K562 (cell line): ENCODE results near the gene CDH2. TPM values are rescaled to one million over a fixed set of nuclear protein-coding genes. Genes with fewer than 3 reads are reported as not detected.

Experiments
- ATAC-seq: fragments of 200-7000 bp; cut with Tn5 transposase; 3 replicates; pipeline ENCODE4 v1.9.1; 2020; ENCODE audit warnings: moderate library complexity
- BruUV-seq: library from RNA; stranded (reverse); fragments of 400-500 nt; replicated peaks from 2 replicates; lab custom pipeline; 2021; lab: Mats Ljungman, UMichigan
- CTCF ChIA-PET: fragments of 300-600 bp; formaldehyde crosslinking; extraction: SDS; loops from one replicate; lab custom pipeline; 2021; ENCODE audit warnings: low intra/inter-chr PET ratio; lab: Yijun Ruan, JAX
- POLR2A ChIA-PET: fragments of 300-600, 350-650 bp; sonication (Branson Sonifier 250); formaldehyde crosslinking; extraction: SDS; loops from one replicate; lab custom pipeline; 2021; ENCODE audit warnings: antibody characterized with exemption, inconsistent platforms; lab: Yijun Ruan, JAX
- DNase-seq, 4 experiments: peaks; one replicate each; pipeline versions ENCODE4 v3.0.0 to v3.0.0-alpha.2; 2011 to 2018; ENCODE audit warnings: low spot score in 3 of 4, mixed read lengths in 3 of 4; ENCODE audit errors: extremely low read depth in 1 of 4
- FAIRE-seq: peaks from 2 replicates; lab custom pipeline; 2011; peaks lifted over from hg19 to GRCh38; lab: Jason Lieb, UNC
- H2AFZ ChIP-seq: 2 replicates; pipeline ENCODE4 v1.6.0; 2011; ENCODE audit warnings: low read depth, low read length, control low read depth, inconsistent platforms
- H3K27ac ChIP-seq: fragments of 200-600 bp; 3 replicates; pipeline ENCODE4 v1.8.0; 2011; ENCODE audit warnings: low read depth, mild to moderate bottlenecking, control low read depth, inconsistent platforms, low read length, moderate library complexity, mixed read lengths; ENCODE audit errors: extremely low read depth
- H3K27me3 ChIP-seq, 2 experiments: fragments of 300-600 bp in 1 of 2; 2 replicates in 1 of 2; 3 replicates in 1 of 2; pipeline versions ENCODE4 v1.6.0 to v1.8.0; 2011; ENCODE audit warnings: inconsistent platforms in 2 of 2, low read length in 2 of 2, mild to moderate bottlenecking in 1 of 2, mixed read lengths in 1 of 2, moderate library complexity in 1 of 2; ENCODE audit not compliant: control insufficient read depth in 2 of 2, insufficient read depth in 2 of 2
- H3K36me3 ChIP-seq: fragments of 300-600 bp; 3 replicates; pipeline ENCODE4 v1.8.0; 2011; ENCODE audit warnings: mild to moderate bottlenecking, low read length, inconsistent platforms; ENCODE audit not compliant: control insufficient read depth, insufficient read depth
- H3K4me1 ChIP-seq, 2 experiments: fragments of 200-600 bp in 1 of 2; replicated peaks in 1 of 2; 2 replicates in 1 of 2; 3 replicates in 1 of 2; pipeline versions ENCODE4 v1.5.1 to v1.8.0; 2011; ENCODE audit warnings: inconsistent platforms in 2 of 2, low read length in 2 of 2, mild to moderate bottlenecking in 1 of 2, mixed read lengths in 1 of 2, moderate library complexity in 1 of 2; ENCODE audit not compliant: control insufficient read depth in 2 of 2, insufficient read depth in 2 of 2
- H3K4me2 ChIP-seq: 2 replicates; pipeline ENCODE4 v1.6.1; 2011; ENCODE audit warnings: low read length, control low read depth, inconsistent platforms, mixed read lengths; ENCODE audit not compliant: insufficient read depth
- H3K4me3 ChIP-seq: fragments of 200-600 bp; sonication (generic), shearing (Covaris generic); 2 replicates; pipeline ENCODE4 v1.5.1; 2016; ENCODE audit warnings: control low read depth, inconsistent platforms
- H3K79me2 ChIP-seq: fragments of 200-600 bp; 3 replicates; pipeline ENCODE4 v1.8.0; 2011; ENCODE audit warnings: low read length, inconsistent platforms; ENCODE audit not compliant: control insufficient read depth, insufficient read depth
- H3K9ac ChIP-seq, 2 experiments: 2 replicates each; pipeline versions ENCODE4 v1.6.0 to v1.6.1; 2011; ENCODE audit warnings: low read depth in 2 of 2, low read length in 2 of 2, control low read depth in 1 of 2, inconsistent platforms in 1 of 2, mild to moderate bottlenecking in 1 of 2, mixed read lengths in 1 of 2; ENCODE audit not compliant: insufficient read depth in 1 of 2
- H3K9me1 ChIP-seq: one replicate; pipeline ENCODE4 v1.6.0; 2011; ENCODE audit warnings: inconsistent platforms, mild to moderate bottlenecking, low read length, moderate library complexity; ENCODE audit not compliant: control insufficient read depth, insufficient read depth
- H3K9me3 ChIP-seq: replicated peaks from 2 replicates; pipeline ENCODE4 v1.5.1; 2011; ENCODE audit warnings: low read depth, low read length, inconsistent platforms; ENCODE audit not compliant: control insufficient read depth, insufficient read depth
- H4K20me1 ChIP-seq: replicated peaks from 2 replicates; pipeline ENCODE4 v1.6.1; 2011; ENCODE audit warnings: low read length, inconsistent platforms, mixed read lengths; ENCODE audit not compliant: control insufficient read depth, insufficient read depth
- AFF1 ChIP-seq, 2 experiments: fragments of 450-650 bp; IDR thresholded peaks; 2 replicates each; pipeline ENCODE4 v1.6.1; 2018; ENCODE audit warnings: mild to moderate bottlenecking in 2 of 2, low read depth in 1 of 2; ENCODE audit not compliant: partially characterized antibody in 2 of 2
- E2F3 ChIP-seq: fragments of 250-450 bp; sonication (Bioruptor Pico); IDR thresholded peaks from 2 replicates; pipeline ENCODE4 v1.4.0; 2020; ENCODE audit warnings: mild to moderate bottlenecking
- FOXM1 ChIP-seq, 2 experiments: fragments of 450-650 bp in 1 of 2; sonication (generic) in 1 of 2; formaldehyde crosslinking in 1 of 2; IDR thresholded peaks; 2 replicates each; pipeline versions ENCODE4 v1.6.1 to v1.9.0; 2017 to 2022; ENCODE audit warnings: low read depth in 2 of 2, mild to moderate bottlenecking in 2 of 2, missing genetic modification reagents in 1 of 2, moderate library complexity in 1 of 2
- HOXB6 ChIP-seq: fragments of 250-450 bp; sonication (Bioruptor Pico); IDR thresholded peaks from 2 replicates; pipeline ENCODE4 v1.5.1; 2022; ENCODE audit warnings: mild to moderate bottlenecking, borderline replicate concordance
- MAFG ChIP-seq: fragments of 450-650 bp; conservative IDR thresholded peaks from 2 replicates; pipeline ENCODE4 v1.6.1; 2016; ENCODE audit warnings: missing genetic modification characterization, missing compliant biosample characterization
- NFYB ChIP-seq: IDR thresholded peaks from 2 replicates; pipeline ENCODE4 v1.6.1; 2011; ENCODE audit warnings: mild to moderate bottlenecking, moderate library complexity; ENCODE audit not compliant: insufficient read length; ENCODE audit errors: extremely low read depth
- SIRT6 ChIP-seq: IDR thresholded peaks from one replicate; pipeline ENCODE4 v1.6.1; 2012; ENCODE audit warnings: low read depth, mild to moderate bottlenecking, control low read depth, inconsistent platforms, low read length, moderate library complexity
- SREBF1 ChIP-seq: fragments of 150-350 bp; IDR thresholded peaks from 2 replicates; pipeline ENCODE4 v1.6.1; 2014; ENCODE audit warnings: antibody characterized with exemption, low read depth, low read length, borderline replicate concordance
- UBTF ChIP-seq, 2 experiments: IDR thresholded peaks; 2 replicates each; pipeline ENCODE4 v1.6.1; 2012; ENCODE audit warnings: improper control_type of control experiment in 2 of 2, low read depth in 2 of 2, low read length in 2 of 2, borderline replicate concordance in 1 of 2
- XRCC4 ChIP-seq: IDR thresholded peaks from one replicate; pipeline ENCODE4 v1.6.1; 2011; ENCODE audit not compliant: insufficient read depth, insufficient read length; ENCODE audit errors: extremely low read depth
- ZBTB12 ChIP-seq: fragments of 250-450 bp; sonication (Bioruptor Pico); IDR thresholded peaks from 2 replicates; pipeline ENCODE4 v1.4.0; 2020
- ZFX ChIP-seq: sonication (generic); formaldehyde crosslinking; IDR thresholded peaks from 2 replicates; pipeline ENCODE4 v1.8.0; 2022; ENCODE audit warnings: mild to moderate bottlenecking, missing genetic modification reagents, moderate library complexity
- WGBS: fragments of 100-300 bp; shearing (Covaris generic); methylation state at CpG from one replicate; pipeline ENCODE4 v1.1.6; 2016; ENCODE audit warnings: low coverage, mixed read lengths; ENCODE audit not compliant: insufficient coverage; ENCODE audit errors: missing lambda C conversion rate; 5-methylcytosine and 5-hydroxymethylcytosine counted together
- in situ Hi-C: fragments of 300-500 bp; cut with MboI; formaldehyde crosslinking; loops from 4 replicates; pipeline ENCODE4 v1.15.0; 2018; ENCODE audit warnings: inconsistent platforms, mixed read lengths
- intact Hi-C: fragments of 100-400 bp; cut with micrococcal nuclease; formaldehyde crosslinking; loops from 2 replicates; pipeline ENCODE4 v1.14.2; 2022
- polyA plus RNA-seq, 8 experiments: library from polyadenylated mRNA; depleted of rRNA in 4 of 8; stranded (reverse) in 5 of 8; unstranded in 3 of 8; fragments of >200 nt; fragmentation: Nextera tagmentation in 2 of 8; fragmentation: Illumina TruSeq in 1 of 8; extraction: Ambion mirVana in 2 of 8; extraction: Trizol in 1 of 8; gene quantifications; 2 replicates each; pipeline versions ENCODE4 v1.2.1 to v1.2.3, GENCODE V29; 2011 to 2014; ENCODE audit warnings: inconsistent platforms in 1 of 8, missing spikeins in 1 of 8
- total RNA-seq, 7 experiments: library from RNA; depleted of rRNA in 6 of 7; stranded (reverse); fragments of >200 nt in 6 of 7; fragmentation: Illumina TruSeq in 2 of 7; extraction: Trizol in 2 of 7; gene quantifications; 2 replicates each; pipeline versions ENCODE4 v1.2.1 to v1.2.3, GENCODE V29; 2011 to 2021; ENCODE audit warnings: low replicate concordance in 1 of 7

The CDH2 gene
- total and polyA plus RNA-seq, 9 of the 15 experiments (the other 6 are each of a cell fraction or from before 2014, with no cell fraction given): 0.04 TPM; not detected in 8

- no peak for TF ChIP-seq ZBTB12
- TF ChIP-seq SREBF1: no peak
- no peak for TF ChIP-seq XRCC4
Measured at GRCh38 chr18:28159055-28159454, 17.9 kb downstream of the CDH2 start (continued).

- intact Hi-C loops (no loop called here), in situ Hi-C loops (no loop called here)
- Histone ChIP-seq H3K27ac (no peak overlapping the region), H3K9ac (no peak overlapping the region), H2AFZ (no peak overlapping the region), H3K27me3 (no peaks in the 10 kb centered on the region), H3K9me3 (no peaks in the 10 kb centered on the region), H4K20me1 (no peaks in the 10 kb centered on the region), H3K9me1 (no peaks in the 10 kb centered on the region), H3K79me2 (no peaks in the 10 kb centered on the region), H3K4me2 (no peak overlapping the region), H3K36me3 (no peaks in the 10 kb centered on the region), H3K4me1 (no peaks in the 10 kb centered on the region), H3K4me3 (no peak overlapping the region)
- DNase-seq: no peak
- BruUV-seq: no TSS peak
- WGBS: 2% methylated on average over 4 of the region's 4 CpGs
- POLR2A ChIA-PET: no interaction called here
- no peak for FAIRE-seq
- CTCF ChIA-PET: interaction anchor here (0.6 kb wide), 1 partner anchor 891 kb away, joined by 3 read pairs; no protein-coding TSS in a partner anchor
- ATAC-seq: no peak
- TF ChIP-seq ZFX (no peak), HOXB6 (CRISPR knock-in tag) (no peak), NFYB (no peak), UBTF (IDR thresholded peaks at IDR 0.05; ENCODE audit: borderline replicate concordance in 1 of 2, low read depth in 2 of 2, low read length in 2 of 2) (no peak), FOXM1 (IDR thresholded peaks at IDR 0.05; ENCODE audit: low read depth) (no peak), FOXM1 (CRISPR knock-in tag; IDR thresholded peaks at IDR 0.05; ENCODE audit: low read depth) (no peak), E2F3 (CRISPR knock-in tag) (no peak), SIRT6 (no peak), MAFG (tag) (no peak), AFF1 (IDR thresholded peaks at IDR 0.05; ENCODE audit: low read depth in 1 of 2, partially characterized antibody in 2 of 2) (no peak)
Measured at GRCh38 chr18:28158083-28158581, 18.8 kb downstream of the CDH2 start.
